Neuron (in vitro differentiated cells): Measurements from ENCODE around the gene CLEC18B.
"Not testable (repeated sequence)": the region's sequence is repeated elsewhere in the genome, so short reads cannot be mapped to it uniquely, and the experiment has no call there.

Source experiments
- H2AFZ ChIP-seq: one replicate; pipeline ENCODE4 v1.6.1; 2013; ENCODE audit warnings: low read depth, mild to moderate bottlenecking, inconsistent platforms, low read length, moderate library complexity
- H3K27me3 ChIP-seq: one replicate; pipeline ENCODE4 v1.6.1; 2013; ENCODE audit warnings: low read length; ENCODE audit not compliant: insufficient read depth
- H3K36me3 ChIP-seq: one replicate; pipeline ENCODE4 v1.6.1; 2013; ENCODE audit warnings: low read length; ENCODE audit not compliant: insufficient read depth
- H3K4me1 ChIP-seq: one replicate; pipeline ENCODE4 v1.6.1; 2013; ENCODE audit warnings: low read length; ENCODE audit not compliant: insufficient read depth
- H3K4me3 ChIP-seq: 2 replicates; pipeline ENCODE4 v1.5.1; 2013; ENCODE audit warnings: mild to moderate bottlenecking, low read length, moderate library complexity
- H3K9me3 ChIP-seq: one replicate; pipeline ENCODE4 v1.6.1; 2013; ENCODE audit warnings: low read length

Gene CLEC18B

DNA sequence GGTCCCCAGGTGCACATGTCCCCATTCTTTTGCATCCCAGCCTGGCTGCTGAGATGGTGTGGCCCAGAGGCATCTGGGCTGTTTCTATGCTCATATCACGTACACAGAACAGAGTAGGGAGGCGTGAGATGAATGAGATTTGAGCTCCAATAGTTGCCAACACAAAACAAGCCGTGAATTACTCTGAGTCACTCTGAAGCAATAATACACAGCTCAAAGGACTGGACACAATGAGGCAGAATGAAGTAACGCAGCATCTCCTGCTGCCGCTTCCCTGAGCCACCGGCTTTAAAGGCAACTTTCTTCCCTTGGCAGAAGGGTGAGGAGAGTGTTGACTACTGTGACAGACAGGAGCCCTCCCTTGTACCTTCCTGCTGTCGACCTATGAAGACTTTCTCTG is 33.9 kb upstream of the CLEC18B start:
- Histone ChIP-seq H3K4me3 (no peak overlapping the region), H3K36me3 (peaks cover 80% of the 10 kb centered on the region), H2AFZ (no peak overlapping the region), H3K4me1 (no peaks in the 10 kb centered on the region), H3K27me3 (no peaks in the 10 kb centered on the region), H3K9me3 (no peaks in the 10 kb centered on the region)

DNA sequence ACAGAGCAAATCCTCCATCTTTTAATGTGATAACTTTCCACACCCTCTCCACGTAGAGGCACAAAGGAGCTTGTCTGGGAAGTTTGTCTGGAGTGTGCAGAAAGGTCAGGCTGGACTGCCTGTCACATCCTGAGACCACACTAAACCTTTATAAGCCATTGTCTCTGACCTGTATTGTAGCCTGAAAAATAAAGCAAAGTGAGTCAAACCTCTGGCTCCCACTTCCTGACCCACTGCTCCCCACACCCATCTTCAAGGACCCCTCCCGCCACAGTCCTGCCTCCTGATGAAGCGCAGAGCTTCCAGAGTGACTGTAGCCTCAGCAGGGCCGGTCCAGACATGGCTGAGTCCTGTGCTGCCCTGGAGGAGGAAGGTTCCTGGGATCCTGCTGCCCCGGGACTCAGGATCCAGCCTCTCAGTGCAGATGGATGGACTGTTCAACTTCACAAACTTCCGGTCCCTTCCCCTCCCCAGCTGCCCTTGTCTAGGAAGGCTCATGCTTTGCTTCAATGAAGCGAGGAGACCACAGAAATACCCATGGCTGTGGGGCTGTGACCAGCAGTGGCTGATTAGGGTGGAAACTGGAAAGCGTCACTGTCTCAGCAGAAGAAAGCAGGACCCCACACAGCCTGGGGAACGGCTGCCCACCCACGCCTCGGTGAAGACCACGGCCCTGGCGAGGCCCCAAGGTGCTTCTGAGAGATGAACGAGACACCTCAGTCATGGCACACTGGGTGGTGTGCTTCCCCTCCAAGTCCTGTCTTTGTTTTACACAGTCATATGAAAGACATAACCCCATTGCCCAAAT is 30.9 kb upstream of the CLEC18B start:
- peaks cover 82% of the 10 kb centered on the region for H3K36me3 ChIP-seq
- no peaks in the 10 kb centered on the region for H3K9me3 ChIP-seq
- H2AFZ ChIP-seq = no peak overlapping the region
- H3K27me3 ChIP-seq = no peaks in the 10 kb centered on the region
- H3K4me1 ChIP-seq = no peaks in the 10 kb centered on the region
- H3K4me3 ChIP-seq = no peak overlapping the region

GRCh38 chr16:74450967-74451760 is 29.9 kb upstream of the CLEC18B start:
- H3K36me3 ChIP-seq = peaks cover 79% of the 10 kb centered on the region
- no peaks in the 10 kb centered on the region for H3K9me3 ChIP-seq
- H3K27me3 ChIP-seq = no peaks in the 10 kb centered on the region
- H2AFZ ChIP-seq = no peak overlapping the region
- H3K4me1 ChIP-seq = no peaks in the 10 kb centered on the region
- no peak overlapping the region for H3K4me3 ChIP-seq

DNA sequence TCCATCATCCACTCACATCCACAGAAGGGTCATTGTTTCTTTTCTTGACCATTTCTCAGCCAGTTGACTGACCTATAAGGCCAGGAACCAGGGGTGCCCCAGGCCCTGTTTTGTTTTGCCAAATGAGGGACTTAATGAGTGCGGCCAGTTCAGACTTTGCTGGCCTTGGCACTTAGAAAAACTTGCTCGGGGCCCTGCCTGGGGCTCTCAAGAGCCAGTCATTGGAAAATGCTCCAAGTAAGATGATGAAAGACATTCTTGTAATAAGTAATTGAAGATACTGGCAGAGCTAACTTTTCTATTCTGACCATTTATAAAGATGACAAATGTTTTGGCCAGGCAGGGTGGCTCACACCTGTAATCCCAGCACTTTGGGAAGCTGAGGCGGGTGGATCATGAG is 29.0 kb upstream of the CLEC18B start:
- H3K4me1 ChIP-seq = no peaks in the 10 kb centered on the region
- peaks cover 69% of the 10 kb centered on the region for H3K36me3 ChIP-seq
- no peak overlapping the region for H3K4me3 ChIP-seq
- no peak overlapping the region for H2AFZ ChIP-seq
- H3K27me3 ChIP-seq = no peaks in the 10 kb centered on the region
- H3K9me3 ChIP-seq = no peaks in the 10 kb centered on the region

GRCh38 chr16:74449470-74449869 is 28.2 kb upstream of the CLEC18B start:
- Histone ChIP-seq H3K9me3 (no peaks in the 10 kb centered on the region), H2AFZ (no peak overlapping the region), H3K4me3 (no peak overlapping the region), H3K36me3 (peaks cover 66% of the 10 kb centered on the region), H3K27me3 (no peaks in the 10 kb centered on the region), H3K4me1 (no peaks in the 10 kb centered on the region)

DNA sequence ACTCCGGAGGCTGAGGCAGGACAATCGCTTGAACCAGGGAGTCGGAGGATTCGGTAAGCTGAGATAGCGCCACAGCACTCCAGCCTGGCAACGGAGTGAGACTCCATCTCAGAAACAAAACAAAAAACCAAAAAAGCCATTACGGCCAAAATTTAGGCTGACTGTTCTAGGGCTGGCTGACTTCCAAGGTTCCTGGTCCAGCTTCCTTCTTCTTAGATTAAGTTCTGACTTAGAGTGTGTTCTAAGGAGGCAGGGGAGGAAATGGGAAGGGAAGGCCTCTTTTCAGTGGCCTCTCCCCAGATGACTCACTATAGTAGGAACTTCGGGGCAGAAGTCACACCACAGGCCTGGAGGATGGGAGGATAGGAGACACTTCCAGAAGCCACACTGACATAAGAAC is 27.7 kb upstream of the CLEC18B start:
- Histone ChIP-seq H3K9me3 (no peaks in the 10 kb centered on the region), H3K4me1 (no peaks in the 10 kb centered on the region), H2AFZ (no peak overlapping the region), H3K36me3 (peaks cover 66% of the 10 kb centered on the region), H3K4me3 (no peak overlapping the region), H3K27me3 (no peaks in the 10 kb centered on the region)

- Histone ChIP-seq H3K27me3 (no peaks in the 10 kb centered on the region), H3K36me3 (peaks cover 59% of the 10 kb centered on the region), H3K4me1 (no peaks in the 10 kb centered on the region), H3K9me3 (peaks cover 3% of the 10 kb centered on the region), H2AFZ (no peak overlapping the region), H3K4me3 (no peak overlapping the region)
These were observed 26.3 kb upstream of the CLEC18B start for GRCh38 chr16:74447578-74447977.

GRCh38 chr16:74446866-74447265 is 25.6 kb upstream of the CLEC18B start:
- Histone ChIP-seq H3K27me3 (no peaks in the 10 kb centered on the region), H3K9me3 (peaks cover 3% of the 10 kb centered on the region), H3K4me3 (no peak overlapping the region), H3K4me1 (no peaks in the 10 kb centered on the region), H3K36me3 (peaks cover 54% of the 10 kb centered on the region), H2AFZ (no peak overlapping the region)

DNA sequence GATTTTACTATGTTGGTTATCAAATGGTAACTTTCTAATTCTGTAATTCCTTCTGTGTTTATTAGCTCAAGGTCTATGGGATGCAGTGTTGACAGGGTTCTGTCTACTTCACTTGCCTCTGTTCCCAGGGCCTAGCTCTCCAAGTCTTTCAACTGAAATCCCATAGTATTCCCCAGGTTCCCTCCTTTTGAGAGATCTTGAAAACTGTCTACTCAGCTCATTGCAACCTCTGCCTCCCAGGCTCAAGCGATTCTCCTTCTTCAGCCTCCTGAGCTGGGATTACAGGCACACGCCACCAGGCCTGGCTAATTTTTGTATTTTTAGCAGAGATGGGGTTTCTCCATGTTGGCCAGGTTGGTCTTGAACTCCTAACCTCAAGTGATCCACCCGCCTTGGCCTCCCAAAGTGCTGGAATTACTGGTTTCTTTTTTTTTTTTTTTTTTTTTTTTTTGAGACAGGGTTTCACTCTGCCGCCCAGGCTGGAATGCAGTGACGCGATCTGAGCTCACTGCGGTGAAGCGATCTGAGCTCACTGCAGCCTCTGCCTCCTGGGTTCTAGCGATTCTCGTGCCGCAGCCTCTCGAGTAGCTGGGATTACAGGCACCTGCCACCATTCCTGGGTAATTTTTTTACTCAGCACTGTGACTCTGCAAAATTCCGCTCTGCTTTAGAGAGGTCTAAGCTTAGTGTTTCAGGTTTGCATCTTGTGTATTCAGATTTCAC is 22.5 kb upstream of the CLEC18B start:
- not testable (repeated sequence) for H3K4me1 ChIP-seq, H3K9me3 ChIP-seq, H2AFZ ChIP-seq, H3K4me3 ChIP-seq, H3K27me3 ChIP-seq
- peaks cover 35% of the 10 kb centered on the region for H3K36me3 ChIP-seq

DNA sequence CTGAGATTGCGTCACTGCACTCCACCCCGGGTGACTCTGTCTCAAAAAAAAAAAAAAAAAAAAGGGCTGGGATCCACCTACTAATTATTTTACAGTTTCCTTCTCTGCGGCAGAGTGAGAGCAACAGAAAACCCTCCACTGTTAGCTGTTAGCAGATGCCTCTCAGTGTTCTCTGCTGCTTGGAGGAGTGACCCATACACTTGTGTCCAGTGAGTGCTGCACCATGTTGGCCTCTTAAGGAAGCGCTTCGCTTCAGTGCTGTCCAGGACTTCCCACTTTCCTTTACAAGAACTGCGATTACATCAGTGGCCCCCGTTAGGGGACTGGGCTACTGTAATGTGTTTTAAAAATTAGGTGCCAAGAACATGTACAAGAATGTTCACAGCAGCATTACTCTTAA is 18.4 kb upstream of the CLEC18B start:
- Histone ChIP-seq H3K36me3 (peaks cover 16% of the 10 kb centered on the region), H3K27me3 (no peaks in the 10 kb centered on the region), H3K4me3 (no peak overlapping the region), H3K9me3 (peaks cover 5% of the 10 kb centered on the region), H2AFZ (no peak overlapping the region), H3K4me1 (no peaks in the 10 kb centered on the region)

- Histone ChIP-seq H3K27me3 (no peaks in the 10 kb centered on the region), H3K9me3 (peaks cover 5% of the 10 kb centered on the region), H3K4me1 (no peaks in the 10 kb centered on the region), H2AFZ (no peak overlapping the region), H3K4me3 (no peak overlapping the region), H3K36me3 (peaks cover 16% of the 10 kb centered on the region)
These were observed 17.3 kb upstream of the CLEC18B start for GRCh38 chr16:74438492-74438979.

DNA sequence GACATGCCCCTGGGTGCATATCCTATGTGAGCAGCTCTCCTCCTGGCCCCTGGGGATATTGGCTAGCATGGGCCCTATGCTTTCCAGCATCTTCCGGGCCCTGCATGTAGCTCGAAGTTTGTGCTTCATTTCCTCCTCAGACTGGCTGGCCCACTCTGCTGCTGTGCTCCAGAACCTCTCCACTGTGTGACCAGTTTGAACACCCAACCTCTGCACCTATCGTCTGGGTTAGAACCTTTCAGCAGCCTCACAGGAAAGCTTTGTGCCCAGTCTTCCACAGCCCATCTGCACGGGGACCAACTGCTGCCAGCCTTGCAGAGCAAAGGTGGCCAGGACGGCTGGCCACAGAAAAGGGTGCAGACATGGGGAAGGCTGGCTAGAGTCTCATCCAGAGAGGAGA is 10.2 kb upstream of the CLEC18B start:
- Histone ChIP-seq H3K36me3 (no peaks in the 10 kb centered on the region), H3K4me3 (no peak overlapping the region), H2AFZ (no peak overlapping the region), H3K27me3 (no peaks in the 10 kb centered on the region), H3K9me3 (peaks cover 1% of the 10 kb centered on the region), H3K4me1 (no peaks in the 10 kb centered on the region)
